GM15510 (cell line): ENCODE data around the gene RAD1.

ENCODE experiments used
- POLR2A ChIP-seq: IDR thresholded peaks from 3 replicates; pipeline ENCODE4 v1.6.1; 2011; ENCODE audit warnings: borderline replicate concordance; ENCODE audit not compliant: insufficient read length; ENCODE audit errors: extremely low read depth

RAD1 gene

GRCh38 chr5:34915139-34915855 lies at the start of gene RAD1, which contains the start of gene BRIX1:
Gene RAD1 (minus strand): TSS chr5:34915504. CDS start chr5:34914892, 612 bp downstream.
Gene BRIX1 (plus strand): TSS chr5:34915711. CDS start chr5:34915739, 28 bp downstream.
- peak; percentile 66 for TF ChIP-seq POLR2A

- TF ChIP-seq POLR2A: no peak
These were observed 44.0 kb upstream of the RAD1 start for GRCh38 chr5:34959323-34959722.

- TF ChIP-seq POLR2A: no peak
These were observed 42.8 kb upstream of the RAD1 start for GRCh38 chr5:34957857-34958690.

- no peak for TF ChIP-seq POLR2A
These were observed 42.0 kb upstream of the RAD1 start for GRCh38 chr5:34957321-34957720.

- TF ChIP-seq POLR2A: no peak
These were observed 29.2 kb upstream of the RAD1 start for GRCh38 chr5:34944460-34945047.

- TF ChIP-seq POLR2A: no peak
These were observed 28.7 kb upstream of the RAD1 start for GRCh38 chr5:34944044-34944443.

- no peak for TF ChIP-seq POLR2A
These were observed 26.6 kb upstream of the RAD1 start for GRCh38 chr5:34941936-34942335.

- no peak for TF ChIP-seq POLR2A
These were observed 17.6 kb upstream of the RAD1 start for GRCh38 chr5:34932947-34933346.

GRCh38 chr5:34930870-34931269 lies 15.6 kb upstream of the RAD1 start:
- no peak for TF ChIP-seq POLR2A

GRCh38 chr5:34930462-34930844 lies 15.1 kb upstream of the RAD1 start:
- TF ChIP-seq POLR2A: no peak

- peak; percentile 54 for TF ChIP-seq POLR2A
These were observed 14.6 kb upstream of the RAD1 start for GRCh38 chr5:34929720-34930461.

GRCh38 chr5:34929134-34929719 lies 13.9 kb upstream of the RAD1 start, which contains the start of gene DNAJC21:
Gene DNAJC21 (plus strand): TSS chr5:34929559. CDS start chr5:34929820, 261 bp downstream.
- no peak for TF ChIP-seq POLR2A

GRCh38 chr5:34928267-34928666 lies 13.0 kb upstream of the RAD1 start:
- TF ChIP-seq POLR2A: no peak

GRCh38 chr5:34927785-34928184 lies 12.5 kb upstream of the RAD1 start:
- no peak for TF ChIP-seq POLR2A
